H1 (cell line): ENCODE measurements around the gene CDCA3. TPM values are rescaled to one million over a fixed set of nuclear protein-coding genes. Genes with fewer than 3 reads are reported as not detected.

Experiments
- CTCF ChIA-PET: fragments of 300-600 bp; sonication (Branson Sonifier 250); formaldehyde crosslinking; loops from one replicate; lab custom pipeline; 2021; ENCODE audit not compliant: partially characterized antibody; lab: Charles Lee
- POLR2A ChIA-PET: fragments of 300-600 bp; sonication (Branson Sonifier 250); formaldehyde crosslinking; loops from one replicate; lab custom pipeline; 2021; ENCODE audit warnings: inconsistent platforms; ENCODE audit not compliant: partially characterized antibody; lab: Charles Lee
- DNase-seq, 2 experiments: peaks; one replicate each; pipeline versions ENCODE4 v3.0.0 to v3.0.0-alpha.2; 2010 to 2022; ENCODE audit warnings: low spot score in 2 of 2, low read depth in 1 of 2, mixed read lengths in 1 of 2
- FAIRE-seq: peaks from 2 replicates; lab custom pipeline; 2011; peaks lifted over from hg19 to GRCh38; lab: Jason Lieb, UNC
- H2AFZ ChIP-seq: 2 replicates; pipeline ENCODE4 v1.8.1; 2012; ENCODE audit warnings: low read length, inconsistent platforms
- H2AK5ac ChIP-seq: 2 replicates; pipeline ENCODE4 v1.6.1; 2013; ENCODE audit warnings: low read depth, low read length
- H2BK120ac ChIP-seq: replicated peaks from 2 replicates; pipeline ENCODE3; 2013; ENCODE audit warnings: low read depth, low read length, inconsistent platforms
- H2BK12ac ChIP-seq: 2 replicates; pipeline ENCODE4 v1.6.1; 2013; ENCODE audit warnings: low read depth, low read length
- H2BK15ac ChIP-seq: 2 replicates; pipeline ENCODE4 v1.6.1; 2013; ENCODE audit warnings: low read length
- H2BK20ac ChIP-seq: 2 replicates; pipeline ENCODE4 v1.6.1; 2013; ENCODE audit warnings: low read length
- H2BK5ac ChIP-seq: 2 replicates; pipeline ENCODE4 v1.6.1; 2013; ENCODE audit warnings: low read depth, low read length
- H3K14ac ChIP-seq: 2 replicates; pipeline ENCODE4 v1.6.1; 2013; ENCODE audit warnings: inconsistent platforms; ENCODE audit not compliant: insufficient read length
- H3K18ac ChIP-seq: 2 replicates; pipeline ENCODE4 v1.6.1; 2013; ENCODE audit warnings: low read length; ENCODE audit errors: extremely low read depth
- H3K23ac ChIP-seq: 2 replicates; pipeline ENCODE4 v1.6.1; 2013; ENCODE audit warnings: inconsistent platforms; ENCODE audit not compliant: insufficient read length
- H3K23me2 ChIP-seq: 2 replicates; pipeline ENCODE4 v1.6.1; 2013; ENCODE audit warnings: low read depth, low read length
- H3K27ac ChIP-seq: 2 replicates; pipeline ENCODE4 v1.6.1; 2011; ENCODE audit warnings: low read depth, low read length, inconsistent platforms
- H3K27me3 ChIP-seq, 4 experiments: replicated peaks in 1 of 4; 1 replicate in 1 of 4; 2 replicates in 3 of 4; pipeline versions ENCODE4 v1.6.1 to v1.8.1; 2011 to 2013; ENCODE audit warnings: low read length in 3 of 4, mild to moderate bottlenecking in 3 of 4, inconsistent platforms in 2 of 4, mixed read lengths in 2 of 4, moderate library complexity in 1 of 4; ENCODE audit not compliant: control insufficient read depth in 3 of 4, insufficient read depth in 3 of 4; ENCODE audit errors: extremely low read depth in 1 of 4
- H3K36me3 ChIP-seq, 4 experiments: 2 replicates each; pipeline versions ENCODE4 v1.6.1 to v1.8.1; 2011 to 2013; ENCODE audit warnings: mild to moderate bottlenecking in 4 of 4, low read length in 3 of 4, moderate library complexity in 2 of 4, control low read depth in 1 of 4, inconsistent platforms in 1 of 4; ENCODE audit not compliant: insufficient read depth in 4 of 4, control insufficient read depth in 2 of 4
- H3K4ac ChIP-seq: replicated peaks from 2 replicates; pipeline ENCODE3; 2013; ENCODE audit warnings: low read length, low read depth, mixed read lengths, inconsistent platforms; ENCODE audit not compliant: insufficient read length
- H3K4me1 ChIP-seq, 4 experiments: replicated peaks in 1 of 4; 1 replicate in 1 of 4; 2 replicates in 3 of 4; pipeline versions ENCODE4 v1.6.1 to v1.8.1; 2011 to 2013; ENCODE audit warnings: low read length in 3 of 4, inconsistent platforms in 2 of 4, mixed read lengths in 1 of 4; ENCODE audit not compliant: insufficient read depth in 4 of 4, control insufficient read depth in 3 of 4
- H3K4me2 ChIP-seq, 2 experiments: 2 replicates each; pipeline versions ENCODE4 v1.6.1 to v1.8.1; 2011 to 2013; ENCODE audit warnings: low read depth in 2 of 2, low read length in 2 of 2, control low read depth in 1 of 2, inconsistent platforms in 1 of 2, mild to moderate bottlenecking in 1 of 2; ENCODE audit not compliant: insufficient read depth in 1 of 2
- H3K4me3 ChIP-seq, 4 experiments: fragments of 200-600, 300-600 bp in 1 of 4; sonication (generic), shearing (Covaris generic), sonication (Bioruptor Twin) in 1 of 4; 2 replicates each; pipeline versions ENCODE4 v1.5.1 to v1.8.1; 2011 to 2016; ENCODE audit warnings: low read length in 4 of 4, low read depth in 3 of 4, control low read depth in 2 of 4, inconsistent platforms in 2 of 4, mild to moderate bottlenecking in 2 of 4, mixed read lengths in 1 of 4, moderate library complexity in 1 of 4; ENCODE audit not compliant: insufficient read depth in 2 of 4; ENCODE audit errors: extremely low read depth in 1 of 4
- H3K56ac ChIP-seq: replicated peaks from 2 replicates; pipeline ENCODE3; 2013; ENCODE audit warnings: low read depth, mild to moderate bottlenecking, mixed read lengths, low read length, inconsistent platforms; ENCODE audit not compliant: insufficient read length
- H3K79me1 ChIP-seq: 2 replicates; pipeline ENCODE4 v1.6.1; 2013; ENCODE audit warnings: low read depth, low read length, control low read depth
- H3K79me2 ChIP-seq, 2 experiments: 2 replicates each; pipeline versions ENCODE4 v1.6.1 to v1.8.1; 2012 to 2013; ENCODE audit warnings: low read length in 2 of 2, mild to moderate bottlenecking in 2 of 2, inconsistent platforms in 1 of 2; ENCODE audit not compliant: insufficient read depth in 2 of 2, control insufficient read depth in 1 of 2
- H3K9ac ChIP-seq, 4 experiments: replicated peaks in 1 of 4; 1 replicate in 1 of 4; 2 replicates in 3 of 4; pipeline versions ENCODE4 v1.6.1 to v1.8.1; 2011 to 2013; ENCODE audit warnings: low read depth in 3 of 4, low read length in 3 of 4, control low read depth in 2 of 4, mild to moderate bottlenecking in 2 of 4, moderate library complexity in 2 of 4, inconsistent platforms in 1 of 4; ENCODE audit errors: extremely low read depth in 1 of 4
- H3K9me3 ChIP-seq, 2 experiments: 2 replicates each; pipeline versions ENCODE4 v1.6.1 to v1.8.1; 2012 to 2013; ENCODE audit warnings: mild to moderate bottlenecking in 2 of 2, moderate library complexity in 2 of 2, control low read depth in 1 of 2, inconsistent platforms in 1 of 2, low read depth in 1 of 2, low read length in 1 of 2, mixed read lengths in 1 of 2; ENCODE audit not compliant: insufficient read depth in 2 of 2
- H4K20me1 ChIP-seq, 2 experiments: replicated peaks in 1 of 2; 2 replicates each; pipeline versions ENCODE3 to v1.8.1; 2011 to 2013; ENCODE audit warnings: inconsistent platforms in 2 of 2, low read length in 2 of 2, mild to moderate bottlenecking in 1 of 2; ENCODE audit not compliant: insufficient read depth in 2 of 2, control insufficient read depth in 1 of 2
- H4K5ac ChIP-seq: 2 replicates; pipeline ENCODE4 v1.6.1; 2013; ENCODE audit warnings: low read length, low read depth, mixed read lengths, inconsistent platforms; ENCODE audit not compliant: insufficient read length
- H4K8ac ChIP-seq: 2 replicates; pipeline ENCODE4 v1.8.0; 2013; ENCODE audit warnings: mild to moderate bottlenecking, moderate library complexity, low read length, inconsistent platforms; ENCODE audit not compliant: insufficient read depth; ENCODE audit errors: extremely low read depth
- H4K91ac ChIP-seq: replicated peaks from 2 replicates; pipeline ENCODE3; 2013; ENCODE audit warnings: low read length, mixed read lengths, inconsistent platforms; ENCODE audit not compliant: insufficient read length
- BCL11A ChIP-seq, 2 experiments: IDR thresholded peaks; one replicate each; pipeline ENCODE4 v1.6.1; 2011; ENCODE audit warnings: low read depth in 2 of 2, low read length in 2 of 2, mild to moderate bottlenecking in 2 of 2
- BRCA1 ChIP-seq: IDR thresholded peaks from 2 replicates; pipeline ENCODE4 v1.6.1; 2012; ENCODE audit warnings: low read depth, low read length, improper control_type of control experiment
- CBX5 ChIP-seq: fragments of 300-800, 300-1000 bp; sonication (generic); IDR thresholded peaks from 2 replicates; pipeline ENCODE4 v1.7.1; 2016; ENCODE audit warnings: antibody characterized with exemption, low read length, low read depth
- EZH2 ChIP-seq: fragments of 200-600 bp; sonication (generic); IDR thresholded peaks from 2 replicates; pipeline ENCODE4 v1.7.1; 2012; ENCODE audit warnings: low read depth, mild to moderate bottlenecking, moderate library complexity, low read length, inconsistent platforms; ENCODE audit not compliant: severe bottlenecking
- RAD21 ChIP-seq, 2 experiments: IDR thresholded peaks in 1 of 2; conservative IDR thresholded peaks in 1 of 2; 2 replicates each; pipeline ENCODE4 v1.6.1; 2011; ENCODE audit warnings: low read depth in 2 of 2, low read length in 2 of 2, improper control_type of control experiment in 1 of 2, inconsistent platforms in 1 of 2, mild to moderate bottlenecking in 1 of 2, moderate library complexity in 1 of 2
- RFX5 ChIP-seq: IDR thresholded peaks from 2 replicates; pipeline ENCODE4 v1.6.1; 2011; ENCODE audit warnings: low read depth, low read length, improper control_type of control experiment, borderline replicate concordance
- SIRT6 ChIP-seq: IDR thresholded peaks from one replicate; pipeline ENCODE4 v1.7.1; 2012; ENCODE audit warnings: low read length, inconsistent platforms
- TCF12 ChIP-seq: IDR thresholded peaks from 2 replicates; pipeline ENCODE4 v1.6.1; 2011; ENCODE audit warnings: low read depth, mild to moderate bottlenecking, low read length
- WGBS, 2 experiments: shearing (Covaris generic) in 1 of 2; methylation state at CpG; one replicate each; pipeline versions ENCODE4 v1.1.6 to v1.1.7; 2013 to 2015; ENCODE audit warnings: low lambda C conversion rate in 2 of 2, mixed read lengths in 2 of 2, inconsistent platforms in 1 of 2, low coverage in 1 of 2, missing lambda C conversion rate in 1 of 2; ENCODE audit not compliant: insufficient replicate concordance in 2 of 2, insufficient coverage in 1 of 2, insufficient read length in 1 of 2; ENCODE audit errors: extremely low coverage in 1 of 2, missing lambda C conversion rate in 1 of 2; 5-methylcytosine and 5-hydroxymethylcytosine counted together
- polyA plus RNA-seq, 7 experiments: library from polyadenylated mRNA; depleted of rRNA in 3 of 7; stranded (reverse) in 5 of 7; unstranded in 2 of 7; fragments of >200 nt in 5 of 7; fragments of 200-250 nt in 2 of 7; gene quantifications; 1 replicate in 5 of 7; 2 replicates in 1 of 7; 4 replicates in 1 of 7; pipeline versions ENCODE4 v1.2.1 to v1.2.3, GENCODE V29; 2011 to 2013; ENCODE audit warnings: missing spikeins in 2 of 7, mixed read lengths in 2 of 7
- total RNA-seq: library from RNA; stranded (reverse); fragmentation: NEBNext Ultra II Directional; extraction: Animal tissue kit (Norgen Biotek cat#: 25700); gene quantifications from 2 replicates; pipeline ENCODE4 v1.2.1, GENCODE V29; 2021
- TF ChIP-seq, protein P1 (sequence below): IDR thresholded peaks from 2 replicates; pipeline ENCODE4 v1.6.1; 2012; ENCODE audit warnings: low read length, inconsistent platforms

The CDCA3 gene
- total and polyA plus RNA-seq, 2 of the 8 experiments (the other 6 are each of a cell fraction or from before 2014, with no cell fraction given): 47.7 to 71.2 TPM

DNA sequence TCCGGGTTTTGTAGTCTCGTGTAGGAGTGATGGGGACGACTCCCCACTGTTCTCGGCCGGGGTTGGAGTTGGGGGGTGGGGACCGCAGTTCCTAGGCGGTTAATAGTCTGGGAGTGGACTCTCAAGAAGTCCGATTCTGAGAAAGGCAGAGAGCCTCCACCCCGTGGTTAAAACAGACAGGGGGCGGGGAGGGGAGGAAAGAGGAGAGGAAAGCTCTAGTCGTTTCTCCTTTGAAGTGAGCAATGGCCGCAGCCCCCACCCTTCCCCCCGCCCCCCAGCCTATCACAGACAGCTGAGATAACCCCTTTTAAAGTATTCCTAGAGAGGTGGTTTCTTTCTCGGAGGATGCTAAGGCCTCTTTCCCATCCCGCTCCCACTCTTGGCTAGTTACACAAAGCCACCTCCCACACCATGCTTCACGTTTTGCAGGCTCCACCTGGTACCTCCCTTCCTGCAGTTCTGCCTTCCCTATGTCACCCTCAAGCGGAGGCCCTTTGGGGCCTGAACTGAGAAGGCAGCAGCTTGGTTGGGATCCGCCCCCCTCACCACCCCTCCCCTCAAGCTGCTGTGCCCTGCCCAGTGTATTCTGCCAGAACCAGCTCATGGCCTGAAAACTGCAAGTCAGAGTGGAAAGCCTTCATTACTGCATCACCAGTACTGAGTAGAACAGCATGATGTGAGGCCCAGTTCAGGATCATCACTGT, 1.7 kb upstream of the CDCA3 start:
- POLR2A ChIA-PET: interaction anchor here (0.8 to 25.7 kb wide), 25 partner anchors 15 to 320 kb away, joined by 3 to 588 read pairs (median 6); partner anchors contain the start of genes C12orf57, COPS7A, EMG1 and GAPDH
- Histone ChIP-seq H2AK5ac (0 out of 2 replicates have a peak overlapping the region, but pooled peaks have one; percentile 20), H3K23me2 (peaks cover 11% of the 10 kb centered on the region), H3K23ac (no peak overlapping the region), H4K8ac (no peak overlapping the region; the same call in 1 of the 2 replicates), H2BK12ac (no peak overlapping the region), H3K4me2 (peak overlapping the region; percentile 90 to 96), H3K4me3 (peak overlapping the region; percentile 59 to 94 (median 86)), H2BK20ac (no peak overlapping the region), H4K20me1 (peaks cover 0 to 3% of the 10 kb centered on the region in 2 experiments), H4K5ac (peak overlapping the region; percentile 21), H2BK120ac (no peak overlapping the region), H3K9me3 (no peaks in the 10 kb centered on the region), H2BK15ac (no peak overlapping the region), H3K79me2 (peaks cover 0 to 29% of the 10 kb centered on the region in 2 experiments; a peak in 2 of 4 replicates), H4K91ac (no peak overlapping the region), H3K36me3 (peaks cover 10 to 32% (median 28%) of the 10 kb centered on the region in 4 experiments; a peak in 7 of 8 replicates), H3K4ac (no peak overlapping the region), H3K79me1 (no peaks in the 10 kb centered on the region; the same call in 1 of the 2 replicates), H3K18ac (no peak overlapping the region), H3K27me3 (no peaks in the 10 kb centered on the region), H3K27ac (peak overlapping the region; percentile 58; the same call in 1 of the 2 replicates), H3K9ac (peak overlapping the region in 3 of 4 experiments; percentile 52 to 61 (median 56); a peak in 4 of 7 replicates), H3K14ac (no peak overlapping the region), H2AFZ (no peak overlapping the region), H3K56ac (no peak overlapping the region), H3K4me1 (peaks cover 0 to 14% (median 3%) of the 10 kb centered on the region in 4 experiments; a peak in 5 of 7 replicates), H2BK5ac (0 out of 2 replicates have a peak overlapping the region, but pooled peaks have one; percentile 54)
- 3% methylated on average over 15 of the region's 18 CpGs; no CpG with 5 or more reads in 1 of the 2 experiments for WGBS, 2 experiments
- DNase-seq: peak in 1 of 2 experiments; percentile 66
- CTCF ChIA-PET: interaction anchor here (0.7 to 19.8 kb wide), 16 partner anchors 10 to 299 kb away, joined by 3 to 292 read pairs (median 4); partner anchors contain the start of genes COPS7A, GNB3, MLF2 and P3H3
- FAIRE-seq: no peak
- TF ChIP-seq RFX5: no peak
- no peak for TF ChIP-seq CBX5
- TF ChIP-seq BRCA1: no peak
- TF ChIP-seq SIRT6: no peak
- TF ChIP-seq BCL11A (IDR thresholded peaks at IDR 0.05; ENCODE audit: low read depth in 2 of 2, low read length in 2 of 2): no peak
- TF ChIP-seq TCF12: no peak
- no peak for TF ChIP-seq RAD21 (IDR thresholded peaks at IDR 0.05 in 1 of 2, conservative IDR thresholded peaks at IDR 0.05 in 1 of 2; ENCODE audit: low read depth in 2 of 2, low read length in 2 of 2)
- no peak for TF ChIP-seq EZH2
- TF ChIP-seq, protein P1, sequence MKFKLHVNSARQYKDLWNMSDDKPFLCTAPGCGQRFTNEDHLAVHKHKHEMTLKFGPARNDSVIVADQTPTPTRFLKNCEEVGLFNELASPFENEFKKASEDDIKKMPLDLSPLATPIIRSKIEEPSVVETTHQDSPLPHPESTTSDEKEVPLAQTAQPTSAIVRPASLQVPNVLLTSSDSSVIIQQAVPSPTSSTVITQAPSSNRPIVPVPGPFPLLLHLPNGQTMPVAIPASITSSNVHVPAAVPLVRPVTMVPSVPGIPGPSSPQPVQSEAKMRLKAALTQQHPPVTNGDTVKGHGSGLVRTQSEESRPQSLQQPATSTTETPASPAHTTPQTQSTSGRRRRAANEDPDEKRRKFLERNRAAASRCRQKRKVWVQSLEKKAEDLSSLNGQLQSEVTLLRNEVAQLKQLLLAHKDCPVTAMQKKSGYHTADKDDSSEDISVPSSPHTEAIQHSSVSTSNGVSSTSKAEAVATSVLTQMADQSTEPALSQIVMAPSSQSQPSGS: no peak
